Lower leg skin (tissue), 4 donors: ENCODE results near the gene HPN. TPM values are rescaled to one million over a fixed set of nuclear protein-coding genes. Genes with fewer than 3 reads are reported as not detected.
"Not testable (repeated sequence)": the region's sequence is repeated elsewhere in the genome, so short reads cannot be mapped to it uniquely, and the experiment has no call there.

Experiments
- DNase-seq, 2 donors: peaks; one replicate each; pipeline ENCODE4 v3.0.0-alpha.2; 2019; ENCODE audit warnings: low spot score in 2 of 2
- H3K4me3 ChIP-seq: fragments of 200-600 bp; sonication (generic); 2 replicates; pipeline ENCODE4 v1.5.1; 2017; ENCODE audit warnings: mild to moderate bottlenecking, low read depth; ENCODE audit not compliant: poor library complexity, severe bottlenecking
- POLR2A ChIP-seq, 2 donors: fragments of 450-650 bp; IDR thresholded peaks; one replicate each; pipeline ENCODE4 v1.6.1; 2016 to 2017; ENCODE audit warnings: antibody characterized with exemption in 2 of 2, mild to moderate bottlenecking in 1 of 2, moderate library complexity in 1 of 2
- WGBS, 2 donors: methylation state at CpG; one replicate each; pipeline ENCODE4 v1.1.5; 2018; 5-methylcytosine and 5-hydroxymethylcytosine counted together
- intact Hi-C: fragments of 100-400 bp; cut with DNase I; formaldehyde crosslinking; loops from one replicate; pipeline ENCODE4 v1.15.0; 2023; ENCODE audit warnings: low total_unique reads
- total RNA-seq, 4 donors: library from RNA; depleted of rRNA; stranded (reverse); fragments of >200 nt; gene quantifications; one replicate each; pipeline ENCODE4 v1.1.0, GENCODE V29; 2016
- TF ChIP-seq, protein P1 (sequence below), 3 donors: fragments of 450-650 bp; IDR thresholded peaks; one replicate each; pipeline ENCODE4 v1.5.1; 2016; ENCODE audit warnings: antibody characterized with exemption in 3 of 3, mild to moderate bottlenecking in 3 of 3, moderate library complexity in 2 of 3

Gene HPN
- total RNA-seq, 4 donors from 2014 or later = 0.45 to 2.0 (median 1.3) TPM; not detected in 1

DNA sequence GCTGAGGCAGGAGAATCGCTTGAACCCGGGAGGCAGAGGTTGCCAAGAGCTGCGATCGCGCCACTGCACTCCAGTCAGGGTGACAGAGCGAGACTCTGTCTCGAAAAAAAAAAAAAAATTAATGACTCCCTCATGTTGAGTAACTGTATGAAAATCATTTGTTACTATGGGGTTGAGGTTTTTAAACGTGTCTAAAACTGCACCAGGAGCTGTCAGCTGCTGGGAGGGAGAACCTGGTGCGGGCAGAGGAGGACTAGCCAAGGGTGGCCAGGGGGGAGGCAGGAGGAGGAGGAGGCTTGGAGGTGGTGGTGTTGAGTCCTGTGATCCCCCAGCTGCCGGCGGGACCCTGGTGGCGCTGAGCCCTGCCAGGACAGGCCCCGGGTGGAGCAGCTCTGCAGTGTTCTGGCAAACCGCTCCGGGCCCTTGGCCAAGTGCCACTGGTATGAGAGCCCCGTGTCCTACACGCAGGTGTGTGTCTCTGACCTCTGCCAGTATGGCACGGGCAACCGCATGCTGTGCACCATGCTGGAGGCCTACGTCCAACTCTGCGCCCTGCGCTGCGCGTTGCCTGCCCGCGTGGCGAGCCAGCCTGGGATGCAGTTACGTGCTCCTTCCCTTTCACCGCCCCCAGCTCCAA lies 57.0 kb downstream of the HPN start:
- no peak overlapping the region for H3K4me3 ChIP-seq
- 30 to 37% methylated on average over 28 to 29 of the region's 29 CpGs for WGBS, 2 donors
- no peak for DNase-seq
- intact Hi-C loops = no loop called here
- TF ChIP-seq, protein P1, sequence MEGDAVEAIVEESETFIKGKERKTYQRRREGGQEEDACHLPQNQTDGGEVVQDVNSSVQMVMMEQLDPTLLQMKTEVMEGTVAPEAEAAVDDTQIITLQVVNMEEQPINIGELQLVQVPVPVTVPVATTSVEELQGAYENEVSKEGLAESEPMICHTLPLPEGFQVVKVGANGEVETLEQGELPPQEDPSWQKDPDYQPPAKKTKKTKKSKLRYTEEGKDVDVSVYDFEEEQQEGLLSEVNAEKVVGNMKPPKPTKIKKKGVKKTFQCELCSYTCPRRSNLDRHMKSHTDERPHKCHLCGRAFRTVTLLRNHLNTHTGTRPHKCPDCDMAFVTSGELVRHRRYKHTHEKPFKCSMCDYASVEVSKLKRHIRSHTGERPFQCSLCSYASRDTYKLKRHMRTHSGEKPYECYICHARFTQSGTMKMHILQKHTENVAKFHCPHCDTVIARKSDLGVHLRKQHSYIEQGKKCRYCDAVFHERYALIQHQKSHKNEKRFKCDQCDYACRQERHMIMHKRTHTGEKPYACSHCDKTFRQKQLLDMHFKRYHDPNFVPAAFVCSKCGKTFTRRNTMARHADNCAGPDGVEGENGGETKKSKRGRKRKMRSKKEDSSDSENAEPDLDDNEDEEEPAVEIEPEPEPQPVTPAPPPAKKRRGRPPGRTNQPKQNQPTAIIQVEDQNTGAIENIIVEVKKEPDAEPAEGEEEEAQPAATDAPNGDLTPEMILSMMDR (IDR thresholded peaks at IDR 0.05) = no peak
- no peak for TF ChIP-seq POLR2A (IDR thresholded peaks at IDR 0.05)

DNA sequence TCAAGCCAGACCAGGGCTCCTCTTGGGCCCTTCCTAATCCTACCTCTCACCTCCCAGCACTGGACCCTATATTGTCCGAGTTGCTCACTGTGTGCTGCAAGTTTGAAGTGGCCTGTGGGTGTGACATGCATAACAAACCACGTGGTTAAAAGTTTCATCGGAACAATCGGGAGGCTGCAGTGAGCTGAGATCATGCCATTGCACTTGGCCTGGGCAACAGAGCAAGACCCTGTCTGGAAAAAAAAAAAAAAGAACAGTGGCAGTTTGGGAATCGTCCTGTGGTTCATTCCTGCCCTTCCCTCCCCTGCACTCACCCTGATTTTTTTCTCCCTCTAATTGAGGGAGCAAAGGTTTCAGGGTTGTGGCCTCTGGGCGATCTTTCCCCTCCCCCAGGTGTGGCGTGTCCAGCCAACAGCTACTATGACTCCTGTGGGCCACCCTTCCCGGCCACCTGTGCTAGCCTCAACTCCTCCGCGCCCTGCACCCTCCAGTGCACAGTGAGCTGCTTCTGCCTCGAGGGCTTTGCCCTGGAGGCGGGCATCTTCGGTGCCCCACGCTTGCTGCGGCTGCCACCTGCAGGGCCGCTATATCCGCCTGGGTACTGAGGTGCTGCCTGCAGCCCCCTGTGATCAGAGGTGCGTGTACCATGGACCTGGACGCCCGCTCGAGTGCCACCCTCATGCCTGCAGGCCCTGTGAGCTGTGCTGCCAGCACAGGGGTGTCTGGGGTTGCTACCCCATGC lies 57.8 kb downstream of the HPN start:
- intact Hi-C loops = no loop called here
- 73 to 83% methylated on average over 14 to 21 of the region's 21 CpGs for WGBS, 2 donors
- TF ChIP-seq, protein P1 (IDR thresholded peaks at IDR 0.05) = no peak
- TF ChIP-seq POLR2A (IDR thresholded peaks at IDR 0.05) = no peak
- no peak for DNase-seq
- no peak overlapping the region for H3K4me3 ChIP-seq

DNA sequence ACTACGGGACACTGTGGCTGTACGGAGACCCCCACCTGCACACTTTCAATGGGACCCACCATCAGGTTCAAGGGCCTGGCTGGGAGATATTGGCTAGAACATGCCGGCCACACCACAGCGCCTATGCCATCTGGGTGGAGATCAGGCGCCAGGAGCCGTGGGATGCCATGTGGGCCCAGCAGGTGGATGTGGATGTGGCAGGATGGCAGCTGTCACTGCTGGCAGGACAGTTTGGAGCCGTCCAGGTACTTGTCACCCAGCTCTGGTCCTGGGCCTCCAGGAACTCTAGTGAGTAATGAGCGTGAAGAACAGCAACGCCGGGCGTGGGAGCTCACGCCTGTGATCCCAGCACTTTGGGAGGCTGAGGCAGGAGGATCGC lies 58.4 kb downstream of the HPN start:
- 90 to 92% methylated on average over 11 to 13 of the region's 13 CpGs for WGBS, 2 donors
- no peak for DNase-seq
- intact Hi-C loops = no loop called here
- H3K4me3 ChIP-seq = no peak overlapping the region
- no peak for TF ChIP-seq POLR2A (IDR thresholded peaks at IDR 0.05)
- TF ChIP-seq, protein P1 (IDR thresholded peaks at IDR 0.05) = no peak

DNA sequence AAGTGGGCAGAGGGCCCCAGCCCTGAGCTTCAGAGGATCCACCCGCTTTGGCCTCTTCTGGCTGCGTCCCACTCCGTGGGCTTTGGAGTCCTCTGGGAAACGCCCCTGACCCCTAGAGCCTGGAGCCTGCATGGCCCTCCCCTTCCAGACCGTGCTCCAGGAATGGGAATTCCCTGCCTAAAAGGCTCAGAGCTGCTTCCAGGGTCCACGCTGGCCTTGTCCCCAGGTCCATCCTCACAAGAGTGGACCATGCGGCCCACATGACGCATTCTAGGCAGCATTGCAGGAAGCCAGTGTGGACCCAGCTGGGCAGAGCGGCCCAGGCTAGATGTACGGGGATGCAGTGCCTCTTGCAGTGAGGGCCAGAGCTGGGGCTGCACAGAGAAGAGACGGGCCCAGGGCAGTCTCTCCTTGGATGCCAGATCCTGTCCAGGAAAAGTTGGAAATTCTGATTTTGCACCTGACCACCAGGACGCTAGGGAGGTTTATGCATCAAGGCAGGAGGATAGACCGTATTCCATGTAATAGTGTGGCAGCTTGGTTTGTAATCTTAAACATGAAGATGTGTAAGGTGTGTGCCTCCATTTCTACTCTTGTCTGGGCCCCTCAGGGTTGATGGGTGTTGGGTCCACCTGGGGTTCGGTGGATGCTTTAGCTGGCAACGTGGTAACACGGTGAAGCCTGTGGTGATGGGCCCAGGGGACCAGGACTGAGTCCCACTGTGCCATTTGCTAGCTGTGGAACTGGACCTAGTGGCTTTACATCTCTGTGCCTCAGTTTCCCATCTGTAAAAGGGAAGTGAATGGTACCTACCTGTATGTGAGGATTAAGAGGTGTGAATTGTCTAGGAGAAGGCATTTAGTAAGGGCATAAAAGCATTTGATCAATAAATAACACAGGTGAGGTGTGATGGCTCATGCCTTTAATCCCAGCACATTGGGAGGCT lies 59.3 kb downstream of the HPN start:
- DNase-seq = no peak
- intact Hi-C loops = no loop called here

DNA sequence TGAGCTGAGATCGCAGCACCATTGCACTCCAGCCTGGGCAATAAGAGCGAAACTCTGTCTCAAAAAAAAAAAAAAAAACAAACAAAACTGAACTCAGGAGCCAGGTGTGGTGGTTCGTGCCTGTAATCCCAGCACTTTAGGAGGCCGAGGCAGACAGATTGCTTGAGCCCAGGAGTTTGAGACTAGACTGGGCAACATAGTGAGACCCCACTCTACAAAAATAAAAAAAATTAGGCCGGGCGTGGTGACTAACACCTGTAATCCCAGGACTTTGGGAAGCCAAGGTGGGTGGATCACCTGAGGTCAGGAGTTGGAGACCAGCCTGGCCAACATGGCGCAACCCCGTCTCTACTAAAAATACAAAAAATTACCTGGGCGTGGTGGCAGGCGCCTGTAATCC lies 60.4 kb downstream of the HPN start:
- WGBS, 2 donors = 92 to 96% methylated on average over 10 of the region's 10 CpGs
- intact Hi-C loops, H3K4me3 ChIP-seq, DNase-seq: not testable (repeated sequence)

More for the DNA sequence above, 59.3 kb downstream of the HPN start:
- H3K4me3 ChIP-seq = no peak overlapping the region
- WGBS, 2 donors = 77 to 78% methylated on average over 16 of the region's 16 CpGs
- TF ChIP-seq, protein P1 (IDR thresholded peaks at IDR 0.05) = no peak
- no peak for TF ChIP-seq POLR2A (IDR thresholded peaks at IDR 0.05)

DNA sequence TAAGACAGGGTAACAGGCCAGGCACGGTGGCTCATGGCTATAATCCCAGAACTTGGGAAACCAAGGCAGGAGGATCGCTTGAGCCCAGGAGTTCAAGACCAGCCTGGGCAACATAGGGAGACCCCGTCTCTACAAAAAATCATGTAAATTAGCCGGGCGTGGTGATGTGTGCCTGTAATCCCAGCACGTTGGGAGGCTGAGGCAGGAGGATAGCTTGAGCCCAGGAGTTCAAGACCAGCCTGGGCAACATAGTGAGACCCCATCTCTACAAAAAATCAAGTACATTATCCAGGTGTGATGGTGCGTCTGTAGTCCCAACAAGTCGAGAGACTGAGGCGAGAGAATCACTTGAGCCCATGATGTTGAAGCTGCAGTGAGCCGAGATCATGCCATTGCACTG lies 62.1 kb downstream of the HPN start:
- DNase-seq, intact Hi-C loops, H3K4me3 ChIP-seq: not testable (repeated sequence)
- WGBS, 2 donors = 75 to 80% methylated on average over 10 of the region's 10 CpGs
